ENCODE measurements around the gene CKB. TPM values are rescaled to one million over a fixed set of nuclear protein-coding genes. Genes with fewer than 3 reads are reported as not detected.
A peak's percentile ranks its signal among the peaks of the same experiment; 100 is the strongest.

The CKB gene
- total RNA-seq, 1 donor from 2014 or later, result 278 TPM

DNA sequence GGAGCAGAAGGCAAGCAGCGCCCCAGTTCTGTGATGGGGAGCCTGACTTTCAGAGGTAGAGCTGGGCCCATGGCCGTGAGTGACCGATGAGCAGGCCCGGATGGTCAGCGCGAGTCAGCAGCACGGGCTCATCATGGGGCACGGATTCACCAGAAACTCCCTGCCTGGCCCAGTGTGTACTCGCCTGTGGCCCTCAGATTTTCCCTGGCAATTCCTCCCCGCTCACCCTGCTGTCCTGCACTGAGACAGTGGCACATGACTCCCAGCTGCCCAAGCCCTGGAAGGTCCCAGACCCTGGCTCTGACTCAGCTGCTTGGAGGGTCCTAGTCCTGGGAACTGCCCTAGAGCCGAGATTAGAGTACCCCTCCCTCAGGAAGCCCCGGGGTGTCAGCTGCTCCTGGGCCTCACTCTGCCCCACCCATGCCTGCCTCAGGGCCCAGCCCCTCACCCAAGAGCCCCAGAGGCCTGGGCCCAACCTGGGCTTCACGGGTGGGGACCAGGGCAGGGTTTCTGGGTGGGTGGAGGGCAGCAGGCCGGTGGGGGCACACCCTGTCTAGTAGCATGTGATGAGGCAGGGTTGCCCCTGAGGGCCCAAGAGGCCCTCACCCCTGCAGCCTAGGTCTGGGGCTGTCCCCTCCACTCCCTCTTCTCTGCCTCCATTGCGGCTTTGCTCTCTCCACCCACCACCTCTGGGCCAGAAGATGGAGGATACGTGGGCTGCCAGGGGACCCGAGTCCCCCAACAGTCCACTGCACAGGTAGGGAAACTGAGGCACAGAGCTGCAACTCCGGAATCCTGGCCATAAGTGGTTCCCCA lies 14.8 kb upstream of the CKB start:
- DNase-seq, result no peak

- DNase-seq, result no peak
Measured at GRCh38 chr14:103536693-103537092, 14.1 kb upstream of the CKB start.

- DNase-seq, result no peak
Measured at GRCh38 chr14:103535891-103536565, 13.4 kb upstream of the CKB start.

- DNase-seq, result no peak
Measured at GRCh38 chr14:103535081-103535890, 12.7 kb upstream of the CKB start.

DNA sequence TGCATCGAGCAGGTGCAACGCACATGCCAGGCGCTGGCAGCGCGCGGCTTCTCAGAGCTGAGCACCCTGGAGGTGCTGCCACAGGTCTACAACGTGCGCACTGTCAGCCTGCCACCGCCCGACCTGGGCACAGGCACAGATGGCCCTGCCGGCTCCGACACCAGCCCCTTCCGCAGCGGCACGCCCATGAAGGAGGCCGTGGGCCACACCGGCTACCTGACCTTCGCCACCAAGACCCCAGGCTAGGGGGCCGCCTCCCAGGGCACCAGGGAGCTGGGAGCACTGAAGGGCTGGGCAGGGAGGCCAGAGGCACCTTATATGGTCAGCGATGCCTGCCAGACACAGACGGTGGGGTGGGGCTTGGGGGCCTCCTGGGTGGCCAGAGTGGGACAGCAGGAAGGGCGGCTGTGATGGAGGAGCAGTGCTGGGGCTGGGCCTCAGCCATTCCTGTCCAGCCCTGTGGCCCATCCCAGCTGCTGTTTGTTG lies 12.0 kb upstream of the CKB start:
- no peak for DNase-seq

- DNase-seq, result peak; percentile 66
Measured at GRCh38 chr14:103533999-103534575, 11.5 kb upstream of the CKB start.

GRCh38 chr14:103533137-103533998 lies 10.7 kb upstream of the CKB start:
- DNase-seq, result no peak

- DNase-seq, result no peak
Measured at GRCh38 chr14:103532216-103533136, 9.8 kb upstream of the CKB start.

- no peak for DNase-seq
Measured at GRCh38 chr14:103531421-103532215, 9.0 kb upstream of the CKB start.

- no peak for DNase-seq
Measured at GRCh38 chr14:103530831-103531230, 8.2 kb upstream of the CKB start.

GRCh38 chr14:103530390-103530789 lies 7.8 kb upstream of the CKB start:
- DNase-seq, result no peak

DNA sequence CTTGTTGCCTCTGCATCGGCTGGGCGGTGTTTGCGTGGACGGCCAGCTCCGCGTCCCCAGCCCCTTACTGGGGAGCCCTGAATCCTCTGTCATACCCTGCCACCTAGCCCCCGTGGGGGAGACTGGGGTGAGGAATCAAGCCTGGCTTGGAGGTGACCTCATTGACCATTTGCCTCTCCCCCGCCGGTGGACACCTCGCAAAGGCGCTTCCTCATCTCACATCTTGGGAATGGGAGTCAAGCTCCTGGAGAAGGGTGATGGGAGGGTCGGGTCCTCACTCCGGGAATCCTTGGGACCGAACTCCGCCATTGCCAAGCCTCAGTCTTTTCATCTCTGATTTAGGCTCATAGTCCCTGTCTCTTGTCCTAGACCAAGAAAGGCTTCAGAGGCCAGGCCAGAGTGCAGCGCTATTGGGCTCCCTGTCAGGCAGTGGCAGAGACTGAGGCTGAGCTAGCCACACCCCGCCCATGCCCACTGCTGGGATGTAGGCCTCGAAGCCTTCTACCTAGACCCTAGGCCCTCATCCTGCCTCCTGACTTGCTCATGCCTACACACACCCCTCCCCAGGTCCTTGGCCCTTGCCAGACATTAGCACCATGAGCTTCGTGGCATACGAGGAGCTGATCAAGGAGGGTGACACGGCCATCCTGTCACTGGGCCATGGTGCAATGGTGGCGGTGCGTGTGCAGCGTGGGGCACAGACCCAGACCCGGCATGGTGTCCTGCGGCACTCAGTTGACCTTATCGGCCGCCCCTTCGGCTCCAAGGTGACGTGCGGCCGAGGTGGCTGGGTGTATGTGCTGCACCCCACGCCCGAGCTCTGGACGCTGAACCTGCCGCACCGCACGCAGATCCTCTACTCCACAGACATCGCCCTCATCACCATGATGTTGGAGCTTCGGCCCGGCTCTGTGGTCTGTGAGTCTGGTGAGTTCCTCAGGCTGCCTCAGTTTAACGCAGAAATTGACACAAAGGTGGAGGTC lies 7.0 kb upstream of the CKB start:
- DNase-seq, result no peak

DNA sequence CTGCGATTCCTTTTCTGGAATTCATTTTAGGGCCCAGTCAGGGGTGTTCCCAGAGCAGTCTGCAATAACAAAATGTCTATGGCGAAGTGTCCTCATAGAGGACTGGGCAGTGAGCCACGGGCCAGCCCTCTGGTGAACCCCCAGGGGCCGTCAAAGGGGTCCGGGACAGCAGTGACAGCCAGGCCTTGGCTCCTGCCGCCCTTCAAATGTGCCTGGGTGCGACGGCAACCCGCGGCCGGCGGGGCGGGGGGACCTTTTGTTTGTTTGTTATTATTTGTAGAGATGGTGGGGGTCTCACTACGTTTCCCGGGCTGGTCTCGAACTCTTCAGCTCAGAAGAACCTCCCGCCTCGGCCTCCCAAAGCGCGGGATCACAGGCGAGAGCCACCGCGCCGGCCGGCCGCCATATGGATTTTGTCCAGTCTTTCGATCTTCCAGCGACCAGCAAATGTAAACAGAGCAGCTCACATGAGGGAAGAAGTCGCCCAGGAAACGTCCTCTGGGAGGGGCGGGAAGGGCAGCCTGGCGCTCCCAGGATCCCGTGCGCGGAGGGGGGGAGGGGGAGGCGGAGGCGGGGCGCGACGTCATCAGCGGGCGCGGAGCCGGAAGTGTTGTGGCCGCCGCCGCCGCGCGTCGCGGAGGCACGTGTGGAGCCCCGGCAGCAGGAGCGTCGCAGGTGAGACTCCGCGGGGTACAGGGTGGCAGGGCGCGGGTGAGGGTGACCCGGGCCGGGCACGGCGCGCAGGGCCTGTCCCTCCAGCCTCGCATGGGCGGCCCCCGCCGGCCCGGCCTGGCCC lies 6.2 kb upstream of the CKB start, which contains the start of gene TRMT61A:
Gene TRMT61A, plus strand, starts transcription at position 610 of the 796 bp plus-strand sequence. CDS start 783 bp downstream, outside the sequence.
- peak; percentile 86 for DNase-seq

GRCh38 chr14:103528146-103528586 lies 5.5 kb upstream of the CKB start:
- peak; percentile 55 for DNase-seq

GRCh38 chr14:103527408-103528145 lies 4.9 kb upstream of the CKB start:
- no peak for DNase-seq

- no peak for DNase-seq
Measured at GRCh38 chr14:103526914-103527248, 4.3 kb upstream of the CKB start.

All from occipital lobe (tissue), 2 donors.